ENCODE data around the gene HSDL2.

Gene HSDL2

GRCh38 chr9:112380102-112380824 is at the start of gene HSDL2:
Gene HSDL2 (plus strand): TSS chr9:112380108. CDS start chr9:112380164, 56 bp downstream.
- DNase-seq (ENCODE audit: low spot score) = no peak

GRCh38 chr9:112331674-112331952 is 48.3 kb upstream of the HSDL2 start:
- Histone ChIP-seq H3K27ac (ENCODE audit: poor library complexity, severe bottlenecking) (peak overlapping the region; percentile 96), H3K4me3 (ENCODE audit: severe bottlenecking) (peak overlapping the region; percentile 87), H3K4me1 (ENCODE audit: insufficient read depth, poor library complexity, severe bottlenecking) (peaks cover 23% of the 10 kb centered on the region), H3K36me3 (ENCODE audit: low read depth) (peaks cover 4% of the 10 kb centered on the region; the same call in 1 of the 2 replicates), H3K27me3 (ENCODE audit: insufficient read depth, poor library complexity, severe bottlenecking) (no peaks in the 10 kb centered on the region), H3K9me3 (ENCODE audit: severe bottlenecking) (no peaks in the 10 kb centered on the region)
- ATAC-seq (ENCODE audit: low read depth) = no peak
- TF ChIP-seq CTCF (IDR thresholded peaks at IDR 0.05; ENCODE audit: poor library complexity, severe bottlenecking) = no peak
- no peak for DNase-seq (ENCODE audit: low spot score)

More at GRCh38 chr9:112380102-112380824, at the start of gene HSDL2:
- no peak for TF ChIP-seq CTCF (IDR thresholded peaks at IDR 0.05; ENCODE audit: poor library complexity, severe bottlenecking)
- Histone ChIP-seq H3K36me3 (ENCODE audit: low read depth) (no peaks in the 10 kb centered on the region), H3K9me3 (ENCODE audit: severe bottlenecking) (no peaks in the 10 kb centered on the region), H3K4me3 (ENCODE audit: severe bottlenecking) (peak within 1 kb of the TSS; percentile 83), H3K4me1 (ENCODE audit: insufficient read depth, poor library complexity, severe bottlenecking) (peaks cover 10% of the 10 kb centered on the region), H3K27ac (ENCODE audit: poor library complexity, severe bottlenecking) (peak within 1 kb of the TSS; percentile 67), H3K27me3 (ENCODE audit: insufficient read depth, poor library complexity, severe bottlenecking) (no peaks in the 10 kb centered on the region)
- peak; percentile 59 for ATAC-seq (ENCODE audit: low read depth)

- Histone ChIP-seq H3K4me3 (ENCODE audit: severe bottlenecking) (peak overlapping the region; percentile 87), H3K9me3 (ENCODE audit: severe bottlenecking) (no peaks in the 10 kb centered on the region), H3K36me3 (ENCODE audit: low read depth) (peaks cover 3% of the 10 kb centered on the region; the same call in 1 of the 2 replicates), H3K27me3 (ENCODE audit: insufficient read depth, poor library complexity, severe bottlenecking) (no peaks in the 10 kb centered on the region), H3K4me1 (ENCODE audit: insufficient read depth, poor library complexity, severe bottlenecking) (peaks cover 23% of the 10 kb centered on the region), H3K27ac (ENCODE audit: poor library complexity, severe bottlenecking) (peak overlapping the region; percentile 96)
- TF ChIP-seq CTCF (IDR thresholded peaks at IDR 0.05; ENCODE audit: poor library complexity, severe bottlenecking) = no peak
- ATAC-seq (ENCODE audit: low read depth) = no peak
- no peak for DNase-seq (ENCODE audit: low spot score)
These were observed 47.7 kb upstream of the HSDL2 start for GRCh38 chr9:112332214-112332613.

GRCh38 chr9:112332674-112332976 is 47.3 kb upstream of the HSDL2 start:
- Histone ChIP-seq H3K27me3 (ENCODE audit: insufficient read depth, poor library complexity, severe bottlenecking) (no peaks in the 10 kb centered on the region), H3K36me3 (ENCODE audit: low read depth) (peaks cover 3% of the 10 kb centered on the region; the same call in 1 of the 2 replicates), H3K27ac (ENCODE audit: poor library complexity, severe bottlenecking) (peak overlapping the region; percentile 96), H3K4me3 (ENCODE audit: severe bottlenecking) (peak overlapping the region; percentile 87), H3K4me1 (ENCODE audit: insufficient read depth, poor library complexity, severe bottlenecking) (peaks cover 21% of the 10 kb centered on the region), H3K9me3 (ENCODE audit: severe bottlenecking) (no peaks in the 10 kb centered on the region)
- no peak for ATAC-seq (ENCODE audit: low read depth)
- no peak for DNase-seq (ENCODE audit: low spot score)
- TF ChIP-seq CTCF (IDR thresholded peaks at IDR 0.05; ENCODE audit: poor library complexity, severe bottlenecking) = no peak

GRCh38 chr9:112332977-112333638 is 46.8 kb upstream of the HSDL2 start, which contains the start of gene PTBP3:
Gene PTBP3 (minus strand): TSS chr9:112333619. CDS start chr9:112297865, 35,754 bp downstream.
- H3K27me3 ChIP-seq (ENCODE audit: insufficient read depth, poor library complexity, severe bottlenecking) = no peaks in the 10 kb centered on the region
- TF ChIP-seq CTCF (IDR thresholded peaks at IDR 0.05; ENCODE audit: poor library complexity, severe bottlenecking) = no peak
- peak within 1 kb of the TSS; percentile 96 for H3K27ac ChIP-seq (ENCODE audit: poor library complexity, severe bottlenecking)
- H3K4me1 ChIP-seq (ENCODE audit: insufficient read depth, poor library complexity, severe bottlenecking) = peaks cover 16% of the 10 kb centered on the region
- no peaks in the 10 kb centered on the region for H3K9me3 ChIP-seq (ENCODE audit: severe bottlenecking)
- peaks cover 3% of the 10 kb centered on the region; the same call in 1 of the 2 replicates for H3K36me3 ChIP-seq (ENCODE audit: low read depth)
- H3K4me3 ChIP-seq (ENCODE audit: severe bottlenecking) = peak within 1 kb of the TSS; percentile 87
- peak; percentile 71 for ATAC-seq (ENCODE audit: low read depth)
- peak; percentile 76 for DNase-seq (ENCODE audit: low spot score)

All from RWPE2 (cell line).